HS-5 (cell line): ENCODE data around the gene E2F2.
"Not testable (repeated sequence)": the region's sequence is repeated elsewhere in the genome, so short reads cannot be mapped to it uniquely, and the experiment has no call there.

Experiments
- DNase-seq: peaks from one replicate; pipeline ENCODE4 v3.0.0-alpha.2; 2012; ENCODE audit warnings: low read depth

Gene E2F2

DNA sequence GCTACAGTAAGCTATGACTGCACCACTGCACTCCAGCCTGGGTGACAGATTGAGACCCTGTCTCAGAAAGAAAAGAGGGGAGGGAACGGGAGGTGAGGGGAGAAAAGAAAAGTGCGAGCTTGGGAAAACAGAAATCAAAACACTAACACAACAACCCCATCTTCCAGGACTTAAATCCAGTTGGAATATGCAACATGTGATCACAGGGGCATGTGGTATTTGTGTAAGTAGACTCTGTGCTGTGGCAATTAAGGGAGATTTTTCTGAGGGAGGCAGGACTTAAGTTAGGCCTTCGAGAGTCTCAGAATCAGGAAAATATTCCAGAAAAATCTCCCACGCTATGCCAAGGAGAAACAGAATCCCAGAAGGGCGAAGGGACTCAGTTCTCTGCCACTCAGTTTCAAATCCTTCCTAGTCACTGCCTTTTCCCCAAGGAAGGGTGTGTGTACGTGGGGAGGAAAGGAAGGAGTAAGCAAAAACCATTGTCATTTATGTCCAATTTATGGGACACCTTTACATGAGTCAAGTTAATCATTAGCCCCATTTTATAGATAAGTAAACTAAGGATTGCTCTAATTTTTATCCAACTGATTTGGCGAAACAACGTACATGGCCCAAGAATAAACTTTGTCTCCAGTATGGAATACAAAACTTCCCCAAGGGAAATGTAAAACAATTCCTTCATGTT is 16.0 kb upstream of the E2F2 start:
- DNase-seq, result no peak

- no peak for DNase-seq
Observed at GRCh38 chr1:23545851-23546250, 14.8 kb upstream of the E2F2 start.

GRCh38 chr1:23544444-23545389 is 13.7 kb upstream of the E2F2 start:
- peak; percentile 56 for DNase-seq

GRCh38 chr1:23543707-23544443 is 12.8 kb upstream of the E2F2 start:
- DNase-seq, result no peak

- DNase-seq, result not testable (repeated sequence)
Observed at GRCh38 chr1:23542940-23543339, 11.9 kb upstream of the E2F2 start.

DNA sequence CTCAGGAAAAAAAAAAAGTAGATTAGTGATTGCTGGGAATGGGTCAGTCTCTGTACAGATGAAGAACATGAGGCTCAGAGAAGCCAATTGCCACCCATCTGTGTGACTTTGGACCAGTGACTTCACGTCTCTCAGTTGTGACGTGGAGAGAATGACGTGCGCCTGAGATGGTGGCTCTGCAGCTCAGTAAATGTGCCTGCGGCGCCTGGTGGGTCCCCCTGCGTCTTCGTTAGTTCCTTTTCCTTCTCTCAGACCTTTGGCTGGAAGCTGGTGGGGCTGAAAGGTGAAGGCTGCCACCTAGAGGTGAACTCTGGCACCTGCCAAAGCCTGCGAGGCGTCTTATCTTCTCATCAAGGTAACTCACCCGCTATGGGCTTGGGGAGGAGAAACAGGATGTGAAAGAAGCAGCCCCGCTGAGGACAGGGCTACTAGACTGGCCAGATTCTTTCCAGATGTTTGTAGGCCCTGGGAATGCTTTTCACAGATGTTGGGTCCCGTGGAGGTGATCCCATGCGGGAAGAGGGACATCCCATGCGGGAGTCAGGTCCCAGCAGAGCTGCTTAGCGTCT is 8.7 kb upstream of the E2F2 start:
- DNase-seq, result peak; percentile 85

- peak; percentile 66 for DNase-seq
Observed at GRCh38 chr1:23537296-23537973, 6.4 kb upstream of the E2F2 start.

GRCh38 chr1:23533246-23534023 is 2.4 kb upstream of the E2F2 start:
- no peak for DNase-seq

- DNase-seq, result no peak
Observed at GRCh38 chr1:23531562-23532094, 595 bp upstream of the E2F2 start.

DNA sequence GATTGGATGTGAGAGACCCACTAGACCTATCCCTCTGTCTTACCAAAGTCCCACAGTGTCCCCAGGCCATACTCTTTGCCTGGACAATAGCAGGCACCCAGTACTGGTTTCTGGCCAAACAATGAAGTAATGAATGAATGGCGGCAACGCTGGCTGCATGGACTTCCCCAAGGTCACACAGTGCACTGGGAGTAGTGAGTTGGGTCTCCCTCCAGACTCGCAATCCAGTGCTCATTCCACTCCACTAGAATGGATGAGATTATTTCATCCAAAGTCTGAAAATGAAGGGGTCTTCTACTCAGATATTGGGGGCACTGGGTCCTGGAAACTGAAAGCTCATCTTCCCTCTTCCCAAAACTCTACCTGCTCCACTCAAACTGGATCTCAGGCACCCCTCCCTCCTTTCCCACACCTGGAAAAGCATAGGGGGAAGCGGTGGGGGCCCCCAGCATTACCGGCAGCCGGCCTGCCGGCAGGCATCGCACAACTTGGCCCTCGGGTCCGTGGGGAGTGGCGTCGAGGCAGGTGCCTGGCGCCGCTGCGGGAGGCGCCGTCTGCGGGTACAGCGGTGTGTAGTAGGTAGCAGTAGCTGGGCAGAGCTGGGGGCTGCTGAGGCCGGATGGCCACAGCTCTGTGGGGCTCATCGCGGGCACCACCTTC is 816 bp downstream of the E2F2 start:
- DNase-seq, result no peak

DNA sequence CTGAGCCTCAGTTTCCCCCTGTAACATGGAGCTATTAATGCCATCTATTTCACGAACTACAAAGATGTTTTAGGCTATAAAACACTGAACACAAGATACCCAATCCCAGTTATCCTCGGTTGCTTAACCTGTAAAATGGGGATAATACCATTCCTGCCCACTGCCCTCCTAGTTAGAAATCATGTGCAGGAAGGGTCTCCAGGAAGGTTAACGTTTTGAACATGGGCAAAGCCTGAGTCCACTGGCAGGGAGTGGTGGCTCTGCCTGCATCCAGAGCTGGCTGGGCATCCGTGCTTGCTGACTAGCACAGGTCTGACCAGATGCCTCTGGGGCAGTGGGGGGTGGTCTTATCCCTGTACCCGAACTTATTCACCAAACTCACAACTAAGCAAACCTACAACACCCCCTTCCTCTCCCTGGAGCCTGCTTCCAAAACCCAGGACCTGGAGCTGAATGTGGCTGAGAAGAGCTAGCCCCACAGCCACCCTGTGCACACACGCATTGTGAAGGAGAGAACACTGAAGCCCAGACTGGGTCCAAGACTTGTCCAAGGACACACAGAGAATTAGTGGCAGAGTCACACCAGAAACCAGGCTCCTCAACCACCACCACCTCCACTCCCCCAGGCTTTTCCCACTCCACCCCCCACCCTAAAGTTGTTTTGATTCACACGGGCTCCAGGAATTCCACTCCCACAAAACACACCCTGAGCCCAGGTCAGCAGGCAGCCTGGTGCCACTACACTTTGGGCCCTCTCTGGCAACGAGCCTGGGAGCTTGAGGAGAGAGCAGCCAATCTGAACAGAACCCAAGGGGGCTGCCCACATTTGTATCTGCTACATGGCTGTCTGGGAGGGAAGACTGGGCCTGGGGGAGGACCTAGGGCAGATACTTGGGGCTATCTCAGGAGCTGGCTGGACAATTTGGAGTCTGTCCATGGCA is 1.6 kb downstream of the E2F2 start:
- DNase-seq, result no peak

- DNase-seq, result peak; percentile 80
Observed at GRCh38 chr1:23528250-23528978, 2.6 kb downstream of the E2F2 start.

DNA sequence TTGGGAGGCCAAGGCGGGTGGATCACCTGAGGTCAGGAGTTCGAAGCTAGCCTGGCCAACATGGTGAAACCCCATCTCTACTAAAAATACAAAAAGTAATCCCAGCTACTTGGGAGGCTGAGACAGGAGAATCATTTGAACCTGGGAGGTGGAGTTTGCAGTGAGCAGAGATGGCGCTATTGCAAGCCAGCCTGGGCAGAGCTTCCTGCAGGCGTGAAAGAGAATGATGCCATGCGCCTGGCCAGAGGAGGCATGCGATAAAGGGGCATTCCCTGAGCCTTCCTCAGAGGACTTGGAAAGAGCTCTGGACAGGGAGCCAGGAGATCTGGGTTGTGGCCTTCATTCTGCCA is 3.2 kb downstream of the E2F2 start:
- no peak for DNase-seq

GRCh38 chr1:23527366-23527765 is 3.7 kb downstream of the E2F2 start:
- no peak for DNase-seq

GRCh38 chr1:23526329-23527041 is 4.5 kb downstream of the E2F2 start:
- DNase-seq, result no peak

DNA sequence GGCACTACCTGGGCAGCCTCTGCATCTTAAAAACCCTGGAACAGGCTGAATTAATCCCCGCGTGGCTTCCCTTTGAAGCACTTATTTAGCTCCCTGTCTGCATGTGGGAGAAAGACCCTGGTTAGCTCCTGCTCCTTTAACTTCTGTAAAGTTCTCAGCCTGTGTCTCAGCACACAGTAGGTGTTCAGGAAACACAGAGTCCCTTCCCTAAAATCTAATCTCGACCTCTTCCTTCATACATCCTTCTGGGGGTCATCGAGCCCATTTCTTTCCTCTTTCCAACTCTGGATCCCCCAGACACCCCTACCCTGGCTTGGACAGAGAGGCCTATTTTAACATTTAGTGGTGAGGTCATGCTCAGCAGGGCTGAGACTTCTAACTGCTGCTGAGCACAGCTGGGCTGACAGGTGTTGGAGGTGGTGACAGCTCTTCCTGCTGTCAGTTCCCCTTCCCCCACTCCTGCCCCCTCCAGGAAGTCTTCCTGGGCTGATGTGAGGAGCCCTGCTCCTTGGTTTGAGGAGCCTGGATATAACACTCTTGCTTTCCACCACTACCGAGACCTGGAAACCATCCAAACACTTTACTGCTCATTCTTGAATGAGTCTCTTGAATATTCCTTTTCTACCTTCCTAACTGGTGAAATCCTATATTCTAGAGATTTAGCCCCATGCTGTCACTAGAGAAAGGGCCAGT is 5.3 kb downstream of the E2F2 start:
- DNase-seq, result no peak
